SK-N-SH treated with all-trans-retinoic acid at 6 μM for 48 hours (cell line): Measurements from ENCODE around the gene PTPRN2.

Source experiments
- ATAC-seq: fragments of 200-7000 bp; cut with Tn5 transposase; 3 replicates; pipeline ENCODE4 v1.9.1; 2020; ENCODE audit warnings: mild to moderate bottlenecking, moderate library complexity
- ARNTL ChIP-seq: fragments of 450-650 bp; formaldehyde crosslinking; IDR thresholded peaks from 2 replicates; pipeline ENCODE4 v1.5.0; 2020; ENCODE audit warnings: low read depth, mild to moderate bottlenecking, moderate library complexity, borderline replicate concordance
- BACH2 ChIP-seq: fragments of 250-450 bp; sonication (Bioruptor Pico); IDR thresholded peaks from 2 replicates; pipeline ENCODE4 v1.9.0; 2021; ENCODE audit warnings: mild to moderate bottlenecking, borderline replicate concordance
- CSDC2 ChIP-seq: fragments of 250-450 bp; sonication (Bioruptor Pico); IDR thresholded peaks from 2 replicates; pipeline ENCODE4 v1.5.0; 2020; ENCODE audit warnings: mild to moderate bottlenecking, moderate library complexity
- ESRRG ChIP-seq: fragments of 250-450 bp; sonication (Bioruptor Pico); IDR thresholded peaks from 2 replicates; pipeline ENCODE4 v1.6.1; 2021; ENCODE audit warnings: mild to moderate bottlenecking
- ISL1 ChIP-seq: fragments of 250-450 bp; sonication (Bioruptor Pico); IDR thresholded peaks from 2 replicates; pipeline ENCODE4 v2.1.2; 2022; ENCODE audit warnings: mild to moderate bottlenecking, moderate library complexity
- RARB ChIP-seq: fragments of 250-450 bp; sonication (Bioruptor Pico); IDR thresholded peaks from 2 replicates; pipeline ENCODE4 v1.8.0; 2021; ENCODE audit warnings: mild to moderate bottlenecking, moderate library complexity
- SNAI2 ChIP-seq: fragments of 250-450 bp; sonication (Bioruptor Pico); IDR thresholded peaks from 2 replicates; pipeline ENCODE4 v1.5.0; 2020; ENCODE audit warnings: mild to moderate bottlenecking, moderate library complexity
- TCF4 ChIP-seq: fragments of 250-450 bp; sonication (Bioruptor Pico); IDR thresholded peaks from 2 replicates; pipeline ENCODE4 v1.8.0; 2021; ENCODE audit warnings: mild to moderate bottlenecking, moderate library complexity, borderline replicate concordance
- TOX ChIP-seq: fragments of 250-450 bp; sonication (Bioruptor Pico); IDR thresholded peaks from 2 replicates; pipeline ENCODE4 v1.8.0; 2021; ENCODE audit warnings: mild to moderate bottlenecking, moderate library complexity, borderline replicate concordance
- ZC3H10 ChIP-seq: fragments of 250-450 bp; sonication (Bioruptor Pico); IDR thresholded peaks from 2 replicates; pipeline ENCODE4 v1.5.1; 2021; ENCODE audit warnings: mild to moderate bottlenecking, moderate library complexity
- ZFP3 ChIP-seq: fragments of 250-450 bp; sonication (Bioruptor Pico); IDR thresholded peaks from 2 replicates; pipeline ENCODE4 v1.5.0; 2020; ENCODE audit warnings: mild to moderate bottlenecking, moderate library complexity
- ZNF70 ChIP-seq: fragments of 450-650 bp; formaldehyde crosslinking; IDR thresholded peaks from 2 replicates; pipeline ENCODE4 v1.5.0; 2020; ENCODE audit warnings: mild to moderate bottlenecking, moderate library complexity
- ZNF8 ChIP-seq: fragments of 450-650 bp; formaldehyde crosslinking; IDR thresholded peaks from 2 replicates; pipeline ENCODE4 v1.5.0; 2020; ENCODE audit warnings: mild to moderate bottlenecking, moderate library complexity
- TF ChIP-seq, protein P1 (sequence below): fragments of 250-450 bp; sonication (Bioruptor Pico); IDR thresholded peaks from 2 replicates; pipeline ENCODE4 v1.5.1; 2021; ENCODE audit warnings: mild to moderate bottlenecking, moderate library complexity
- TF ChIP-seq, protein P2 (sequence below): fragments of 250-450 bp; sonication (Bioruptor Pico); IDR thresholded peaks from 2 replicates; pipeline ENCODE4 v1.5.1; 2020; ENCODE audit warnings: low read depth, mild to moderate bottlenecking, moderate library complexity
- TF ChIP-seq, protein P3 (sequence below): fragments of 250-450 bp; sonication (Bioruptor Pico); IDR thresholded peaks from 2 replicates; pipeline ENCODE4 v1.8.0; 2021; ENCODE audit warnings: low read depth, mild to moderate bottlenecking, moderate library complexity, borderline replicate concordance
- TF ChIP-seq, protein P4 (sequence below): fragments of 250-450 bp; sonication (Bioruptor Pico); IDR thresholded peaks from 2 replicates; pipeline ENCODE4 v1.5.0; 2020; ENCODE audit warnings: mild to moderate bottlenecking, moderate library complexity

The PTPRN2 gene

DNA sequence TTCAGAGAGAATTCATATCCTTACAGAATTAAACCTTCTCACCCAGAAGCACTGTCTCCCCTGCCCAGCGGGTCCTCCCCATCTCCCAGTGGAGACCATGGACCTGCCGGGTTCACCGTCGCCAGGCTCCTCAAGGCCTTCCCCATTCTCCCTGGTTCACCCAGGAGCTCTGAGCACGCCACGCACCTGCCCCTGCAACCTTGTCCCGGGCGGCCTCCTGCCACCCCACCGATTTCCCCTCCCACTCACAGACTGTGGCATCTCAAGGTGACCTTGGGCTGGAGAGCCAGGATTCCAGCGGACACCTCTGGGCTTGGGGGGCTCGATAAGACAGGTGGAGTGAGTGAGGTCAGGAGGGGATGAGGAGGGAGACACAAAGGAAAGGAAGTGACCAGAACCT, 135.3 kb downstream of the PTPRN2 start (continued):
- TF ChIP-seq, protein P1, sequence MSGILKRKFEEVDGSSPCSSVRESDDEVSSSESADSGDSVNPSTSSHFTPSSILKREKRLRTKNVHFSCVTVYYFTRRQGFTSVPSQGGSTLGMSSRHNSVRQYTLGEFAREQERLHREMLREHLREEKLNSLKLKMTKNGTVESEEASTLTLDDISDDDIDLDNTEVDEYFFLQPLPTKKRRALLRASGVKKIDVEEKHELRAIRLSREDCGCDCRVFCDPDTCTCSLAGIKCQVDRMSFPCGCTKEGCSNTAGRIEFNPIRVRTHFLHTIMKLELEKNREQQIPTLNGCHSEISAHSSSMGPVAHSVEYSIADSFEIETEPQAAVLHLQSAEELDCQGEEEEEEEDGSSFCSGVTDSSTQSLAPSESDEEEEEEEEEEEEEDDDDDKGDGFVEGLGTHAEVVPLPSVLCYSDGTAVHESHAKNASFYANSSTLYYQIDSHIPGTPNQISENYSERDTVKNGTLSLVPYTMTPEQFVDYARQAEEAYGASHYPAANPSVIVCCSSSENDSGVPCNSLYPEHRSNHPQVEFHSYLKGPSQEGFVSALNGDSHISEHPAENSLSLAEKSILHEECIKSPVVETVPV, result no peak
- TF ChIP-seq ZNF8 (CRISPR knock-in tag) (no peak), ARNTL (CRISPR knock-in tag) (no peak), CSDC2 (CRISPR knock-in tag) (no peak), ESRRG (CRISPR knock-in tag) (no peak), SNAI2 (CRISPR knock-in tag) (no peak)
- TF ChIP-seq, protein P2, sequence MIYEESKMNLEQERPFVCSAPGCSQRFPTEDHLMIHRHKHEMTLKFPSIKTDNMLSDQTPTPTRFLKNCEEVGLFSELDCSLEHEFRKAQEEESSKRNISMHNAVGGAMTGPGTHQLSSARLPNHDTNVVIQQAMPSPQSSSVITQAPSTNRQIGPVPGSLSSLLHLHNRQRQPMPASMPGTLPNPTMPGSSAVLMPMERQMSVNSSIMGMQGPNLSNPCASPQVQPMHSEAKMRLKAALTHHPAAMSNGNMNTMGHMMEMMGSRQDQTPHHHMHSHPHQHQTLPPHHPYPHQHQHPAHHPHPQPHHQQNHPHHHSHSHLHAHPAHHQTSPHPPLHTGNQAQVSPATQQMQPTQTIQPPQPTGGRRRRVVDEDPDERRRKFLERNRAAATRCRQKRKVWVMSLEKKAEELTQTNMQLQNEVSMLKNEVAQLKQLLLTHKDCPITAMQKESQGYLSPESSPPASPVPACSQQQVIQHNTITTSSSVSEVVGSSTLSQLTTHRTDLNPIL, result no peak
- TF ChIP-seq, protein P3, sequence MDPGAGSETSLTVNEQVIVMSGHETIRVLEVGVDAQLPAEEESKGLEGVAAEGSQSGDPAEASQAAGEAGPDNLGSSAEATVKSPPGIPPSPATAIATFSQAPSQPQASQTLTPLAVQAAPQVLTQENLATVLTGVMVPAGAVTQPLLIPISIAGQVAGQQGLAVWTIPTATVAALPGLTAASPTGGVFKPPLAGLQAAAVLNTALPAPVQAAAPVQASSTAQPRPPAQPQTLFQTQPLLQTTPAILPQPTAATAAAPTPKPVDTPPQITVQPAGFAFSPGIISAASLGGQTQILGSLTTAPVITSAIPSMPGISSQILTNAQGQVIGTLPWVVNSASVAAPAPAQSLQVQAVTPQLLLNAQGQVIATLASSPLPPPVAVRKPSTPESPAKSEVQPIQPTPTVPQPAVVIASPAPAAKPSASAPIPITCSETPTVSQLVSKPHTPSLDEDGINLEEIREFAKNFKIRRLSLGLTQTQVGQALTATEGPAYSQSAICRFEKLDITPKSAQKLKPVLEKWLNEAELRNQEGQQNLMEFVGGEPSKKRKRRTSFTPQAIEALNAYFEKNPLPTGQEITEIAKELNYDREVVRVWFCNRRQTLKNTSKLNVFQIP (CRISPR knock-in tag), result no peak

DNA sequence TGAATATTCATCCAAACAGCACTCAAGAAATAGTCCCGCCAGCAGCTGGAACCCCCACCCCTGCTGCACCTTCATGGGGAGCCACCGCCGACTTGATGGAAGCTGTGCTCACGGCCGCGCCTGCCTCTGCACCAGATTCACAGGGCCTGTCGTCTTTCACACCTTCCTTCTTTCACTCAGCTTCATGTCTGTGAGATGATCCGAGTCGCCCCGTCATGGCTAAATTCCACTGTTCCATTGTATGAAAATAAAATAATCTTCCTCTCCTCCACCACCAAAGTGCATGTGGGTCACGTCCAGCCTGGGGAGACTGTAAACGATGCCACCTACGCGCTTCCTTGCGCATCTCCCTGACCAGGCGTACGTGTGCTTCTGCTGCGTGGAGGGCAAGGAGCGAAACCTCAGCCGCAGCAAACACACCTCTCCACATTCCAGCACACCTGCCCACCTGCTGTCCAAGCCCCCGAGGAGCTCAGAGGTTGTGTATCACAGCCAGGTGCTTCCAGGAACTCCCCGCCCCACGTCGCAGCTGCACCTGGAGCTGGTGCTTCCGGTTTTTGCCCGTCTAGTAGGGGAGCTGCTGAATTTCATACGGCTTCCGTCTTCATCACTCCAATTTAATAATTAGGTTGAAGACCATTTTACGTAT, 137.0 kb downstream of the PTPRN2 start:
- no peak for ATAC-seq
- TF ChIP-seq, protein P3 (CRISPR knock-in tag), result no peak
- no peak for TF ChIP-seq SNAI2 (CRISPR knock-in tag)

DNA sequence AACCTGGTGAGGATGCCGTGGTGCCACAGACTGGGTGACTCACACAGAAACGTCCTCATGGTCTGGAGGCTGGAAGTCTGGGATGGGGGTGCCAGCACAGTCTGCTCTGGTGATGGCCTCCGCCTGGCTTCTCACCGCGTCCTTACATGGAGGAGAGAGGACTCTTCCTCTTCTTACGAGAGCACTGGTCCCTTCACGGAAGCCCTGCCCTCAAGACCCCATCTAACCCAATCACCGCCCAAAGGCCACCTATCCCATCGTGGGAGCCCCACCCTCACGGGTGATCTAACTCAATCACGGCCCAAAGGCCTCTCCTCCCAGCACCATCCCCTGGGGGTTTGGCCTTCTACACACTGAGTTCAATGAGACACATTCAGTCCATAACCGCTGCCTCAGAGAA, 137.7 kb downstream of the PTPRN2 start:
- TF ChIP-seq, protein P1, result no peak
- no peak for TF ChIP-seq ZFP3
- TF ChIP-seq ZC3H10 (CRISPR knock-in tag), result no peak
- no peak for TF ChIP-seq TOX (CRISPR knock-in tag)
- TF ChIP-seq, protein P4, sequence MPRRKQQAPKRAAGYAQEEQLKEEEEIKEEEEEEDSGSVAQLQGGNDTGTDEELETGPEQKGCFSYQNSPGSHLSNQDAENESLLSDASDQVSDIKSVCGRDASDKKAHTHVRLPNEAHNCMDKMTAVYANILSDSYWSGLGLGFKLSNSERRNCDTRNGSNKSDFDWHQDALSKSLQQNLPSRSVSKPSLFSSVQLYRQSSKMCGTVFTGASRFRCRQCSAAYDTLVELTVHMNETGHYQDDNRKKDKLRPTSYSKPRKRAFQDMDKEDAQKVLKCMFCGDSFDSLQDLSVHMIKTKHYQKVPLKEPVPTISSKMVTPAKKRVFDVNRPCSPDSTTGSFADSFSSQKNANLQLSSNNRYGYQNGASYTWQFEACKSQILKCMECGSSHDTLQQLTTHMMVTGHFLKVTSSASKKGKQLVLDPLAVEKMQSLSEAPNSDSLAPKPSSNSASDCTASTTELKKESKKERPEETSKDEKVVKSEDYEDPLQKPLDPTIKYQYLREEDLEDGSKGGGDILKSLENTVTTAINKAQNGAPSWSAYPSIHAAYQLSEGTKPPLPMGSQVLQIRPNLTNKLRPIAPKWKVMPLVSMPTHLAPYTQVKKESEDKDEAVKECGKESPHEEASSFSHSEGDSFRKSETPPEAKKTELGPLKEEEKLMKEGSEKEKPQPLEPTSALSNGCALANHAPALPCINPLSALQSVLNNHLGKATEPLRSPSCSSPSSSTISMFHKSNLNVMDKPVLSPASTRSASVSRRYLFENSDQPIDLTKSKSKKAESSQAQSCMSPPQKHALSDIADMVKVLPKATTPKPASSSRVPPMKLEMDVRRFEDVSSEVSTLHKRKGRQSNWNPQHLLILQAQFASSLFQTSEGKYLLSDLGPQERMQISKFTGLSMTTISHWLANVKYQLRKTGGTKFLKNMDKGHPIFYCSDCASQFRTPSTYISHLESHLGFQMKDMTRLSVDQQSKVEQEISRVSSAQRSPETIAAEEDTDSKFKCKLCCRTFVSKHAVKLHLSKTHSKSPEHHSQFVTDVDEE (CRISPR knock-in tag), result no peak
- no peak for TF ChIP-seq SNAI2 (CRISPR knock-in tag)
- TF ChIP-seq ARNTL (CRISPR knock-in tag), result no peak
- no peak for TF ChIP-seq BACH2 (CRISPR knock-in tag)
- no peak for TF ChIP-seq ZNF70 (CRISPR knock-in tag)
- no peak for TF ChIP-seq RARB
- TF ChIP-seq, protein P2, result no peak
- no peak for TF ChIP-seq TCF4 (CRISPR knock-in tag)
- no peak for TF ChIP-seq ISL1
- no peak for TF ChIP-seq ZNF8 (CRISPR knock-in tag)
- TF ChIP-seq, all 23 proteins: peak for 0
- ATAC-seq, result no peak
